Adipocyte (in vitro differentiated cells): ENCODE data around the gene CHRND.

ENCODE experiments used
- DNase-seq: peaks from one replicate; pipeline ENCODE4 v3.0.0-alpha.2; 2015; ENCODE audit warnings: low read depth
- H3K27me3 ChIP-seq: replicated peaks from 2 replicates; pipeline ENCODE4 v1.7.0; 2013; ENCODE audit warnings: mild to moderate bottlenecking, low read length, moderate library complexity; ENCODE audit not compliant: control insufficient read depth, insufficient read depth
- H3K36me3 ChIP-seq: 2 replicates; pipeline ENCODE4 v1.7.0; 2013; ENCODE audit warnings: low read length, mild to moderate bottlenecking, moderate library complexity; ENCODE audit not compliant: control insufficient read depth, insufficient read depth, severe bottlenecking
- H3K4me1 ChIP-seq: 2 replicates; pipeline ENCODE4 v1.7.0; 2013; ENCODE audit warnings: mild to moderate bottlenecking, low read length, moderate library complexity; ENCODE audit not compliant: control insufficient read depth, insufficient read depth
- H3K4me3 ChIP-seq: 2 replicates; pipeline ENCODE4 v1.7.0; 2013; ENCODE audit warnings: mild to moderate bottlenecking, low read length, moderate library complexity
- H3K9ac ChIP-seq: 2 replicates; pipeline ENCODE4 v1.7.0; 2013; ENCODE audit warnings: mild to moderate bottlenecking, low read length, moderate library complexity
- H3K9me3 ChIP-seq: 2 replicates; pipeline ENCODE4 v1.7.0; 2013; ENCODE audit warnings: mild to moderate bottlenecking, low read length, moderate library complexity; ENCODE audit not compliant: control insufficient read depth

The CHRND gene

GRCh38 chr2:232501331-232501771, 24.6 kb upstream of the CHRND start:
- no peak overlapping the region for H3K9ac ChIP-seq
- H3K27me3 ChIP-seq, result peaks cover 52% of the 10 kb centered on the region
- no peak for DNase-seq
- H3K36me3 ChIP-seq, result no peaks in the 10 kb centered on the region
- H3K4me3 ChIP-seq, result no peak overlapping the region
- no peaks in the 10 kb centered on the region for H3K9me3 ChIP-seq
- H3K4me1 ChIP-seq, result peaks cover 3% of the 10 kb centered on the region

- Histone ChIP-seq H3K27me3 (peaks cover 57% of the 10 kb centered on the region), H3K9ac (no peak overlapping the region), H3K36me3 (no peaks in the 10 kb centered on the region), H3K4me1 (peaks cover 3% of the 10 kb centered on the region), H3K4me3 (no peak overlapping the region), H3K9me3 (no peaks in the 10 kb centered on the region)
- DNase-seq, result no peak
These were observed 24.1 kb upstream of the CHRND start for GRCh38 chr2:232501794-232502390.

GRCh38 chr2:232502511-232502910, 23.4 kb upstream of the CHRND start:
- DNase-seq, result no peak
- H3K36me3 ChIP-seq, result no peaks in the 10 kb centered on the region
- no peak overlapping the region for H3K4me3 ChIP-seq
- H3K4me1 ChIP-seq, result peaks cover 3% of the 10 kb centered on the region
- H3K27me3 ChIP-seq, result peaks cover 62% of the 10 kb centered on the region
- no peaks in the 10 kb centered on the region for H3K9me3 ChIP-seq
- no peak overlapping the region for H3K9ac ChIP-seq

- no peak overlapping the region for H3K9ac ChIP-seq
- H3K9me3 ChIP-seq, result no peaks in the 10 kb centered on the region
- no peaks in the 10 kb centered on the region for H3K36me3 ChIP-seq
- DNase-seq, result peak; percentile 48
- H3K27me3 ChIP-seq, result peaks cover 63% of the 10 kb centered on the region
- H3K4me3 ChIP-seq, result no peak overlapping the region
- peaks cover 3% of the 10 kb centered on the region for H3K4me1 ChIP-seq
These were observed 22.8 kb upstream of the CHRND start for GRCh38 chr2:232502911-232503808.

GRCh38 chr2:232503809-232504323, 22.1 kb upstream of the CHRND start:
- Histone ChIP-seq H3K27me3 (peaks cover 57% of the 10 kb centered on the region), H3K9me3 (no peaks in the 10 kb centered on the region), H3K4me3 (no peak overlapping the region), H3K36me3 (no peaks in the 10 kb centered on the region), H3K9ac (no peak overlapping the region), H3K4me1 (peaks cover 3% of the 10 kb centered on the region)
- DNase-seq, result no peak

GRCh38 chr2:232504438-232504837, 21.5 kb upstream of the CHRND start:
- Histone ChIP-seq H3K9me3 (no peaks in the 10 kb centered on the region), H3K4me1 (peaks cover 3% of the 10 kb centered on the region), H3K9ac (no peak overlapping the region), H3K36me3 (no peaks in the 10 kb centered on the region), H3K27me3 (peaks cover 51% of the 10 kb centered on the region), H3K4me3 (no peak overlapping the region)
- DNase-seq, result no peak

- peaks cover 47% of the 10 kb centered on the region for H3K27me3 ChIP-seq
- H3K9me3 ChIP-seq, result no peaks in the 10 kb centered on the region
- H3K4me1 ChIP-seq, result peaks cover 3% of the 10 kb centered on the region
- no peak for DNase-seq
- H3K9ac ChIP-seq, result no peak overlapping the region
- H3K36me3 ChIP-seq, result no peaks in the 10 kb centered on the region
- no peak overlapping the region for H3K4me3 ChIP-seq
These were observed 20.1 kb upstream of the CHRND start for GRCh38 chr2:232505856-232506255.

GRCh38 chr2:232506709-232507108, 19.3 kb upstream of the CHRND start:
- no peak for DNase-seq
- no peaks in the 10 kb centered on the region for H3K9me3 ChIP-seq
- H3K27me3 ChIP-seq, result peaks cover 53% of the 10 kb centered on the region
- no peak overlapping the region for H3K9ac ChIP-seq
- H3K4me3 ChIP-seq, result no peak overlapping the region
- no peaks in the 10 kb centered on the region for H3K36me3 ChIP-seq
- peaks cover 3% of the 10 kb centered on the region for H3K4me1 ChIP-seq

GRCh38 chr2:232508251-232508650, 17.7 kb upstream of the CHRND start:
- H3K4me3 ChIP-seq, result no peak overlapping the region
- no peaks in the 10 kb centered on the region for H3K36me3 ChIP-seq
- peaks cover 65% of the 10 kb centered on the region for H3K27me3 ChIP-seq
- no peaks in the 10 kb centered on the region for H3K9me3 ChIP-seq
- no peak for DNase-seq
- peaks cover 2% of the 10 kb centered on the region for H3K4me1 ChIP-seq
- H3K9ac ChIP-seq, result no peak overlapping the region

GRCh38 chr2:232511336-232511890, 14.5 kb upstream of the CHRND start:
- H3K27me3 ChIP-seq, result peaks cover 65% of the 10 kb centered on the region
- no peaks in the 10 kb centered on the region for H3K4me1 ChIP-seq
- no peaks in the 10 kb centered on the region for H3K36me3 ChIP-seq
- H3K4me3 ChIP-seq, result no peak overlapping the region
- DNase-seq, result no peak
- H3K9me3 ChIP-seq, result no peaks in the 10 kb centered on the region
- no peak overlapping the region for H3K9ac ChIP-seq

GRCh38 chr2:232512602-232513001, 13.4 kb upstream of the CHRND start:
- H3K4me3 ChIP-seq, result no peak overlapping the region
- no peaks in the 10 kb centered on the region for H3K4me1 ChIP-seq
- H3K9ac ChIP-seq, result no peak overlapping the region
- H3K36me3 ChIP-seq, result no peaks in the 10 kb centered on the region
- no peak for DNase-seq
- H3K9me3 ChIP-seq, result no peaks in the 10 kb centered on the region
- peaks cover 63% of the 10 kb centered on the region for H3K27me3 ChIP-seq
